Measurements from ENCODE around the gene CPPED1. TPM values are rescaled to one million over a fixed set of nuclear protein-coding genes. Genes with fewer than 3 reads are reported as not detected.

Gene CPPED1
- total RNA-seq, 1 donor from 2014 or later = 15.0 TPM

- TF ChIP-seq, protein P1, sequence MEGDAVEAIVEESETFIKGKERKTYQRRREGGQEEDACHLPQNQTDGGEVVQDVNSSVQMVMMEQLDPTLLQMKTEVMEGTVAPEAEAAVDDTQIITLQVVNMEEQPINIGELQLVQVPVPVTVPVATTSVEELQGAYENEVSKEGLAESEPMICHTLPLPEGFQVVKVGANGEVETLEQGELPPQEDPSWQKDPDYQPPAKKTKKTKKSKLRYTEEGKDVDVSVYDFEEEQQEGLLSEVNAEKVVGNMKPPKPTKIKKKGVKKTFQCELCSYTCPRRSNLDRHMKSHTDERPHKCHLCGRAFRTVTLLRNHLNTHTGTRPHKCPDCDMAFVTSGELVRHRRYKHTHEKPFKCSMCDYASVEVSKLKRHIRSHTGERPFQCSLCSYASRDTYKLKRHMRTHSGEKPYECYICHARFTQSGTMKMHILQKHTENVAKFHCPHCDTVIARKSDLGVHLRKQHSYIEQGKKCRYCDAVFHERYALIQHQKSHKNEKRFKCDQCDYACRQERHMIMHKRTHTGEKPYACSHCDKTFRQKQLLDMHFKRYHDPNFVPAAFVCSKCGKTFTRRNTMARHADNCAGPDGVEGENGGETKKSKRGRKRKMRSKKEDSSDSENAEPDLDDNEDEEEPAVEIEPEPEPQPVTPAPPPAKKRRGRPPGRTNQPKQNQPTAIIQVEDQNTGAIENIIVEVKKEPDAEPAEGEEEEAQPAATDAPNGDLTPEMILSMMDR (conservative IDR thresholded peaks at IDR 0.05; ENCODE audit: low read depth, low read length) = no peak
- H3K4me3 ChIP-seq (ENCODE audit: low read depth, low read length) = no peak overlapping the region
- no peak for DNase-seq (ENCODE audit: low read depth)
Observed at GRCh38 chr16:12749076-12749475, 54.6 kb downstream of the CPPED1 start.

DNA sequence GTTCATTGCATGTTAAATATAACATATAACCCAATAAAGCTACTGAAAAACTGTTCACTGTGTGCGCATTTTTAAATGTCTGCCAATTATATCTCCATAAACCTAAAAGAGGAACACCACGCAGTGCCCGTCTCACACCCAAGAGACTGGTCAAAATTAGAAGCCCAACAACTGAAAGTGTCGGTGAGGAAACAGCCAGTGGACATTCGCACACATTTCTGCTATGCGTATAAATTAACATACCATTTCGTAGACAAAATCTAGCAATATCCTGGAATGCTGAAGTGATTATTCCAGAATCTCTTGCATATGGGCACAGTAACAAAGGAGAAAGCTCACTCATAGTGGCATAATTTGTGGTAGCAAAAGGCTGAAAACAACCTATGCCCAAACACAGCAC is 55.9 kb downstream of the CPPED1 start:
- TF ChIP-seq, protein P1 (conservative IDR thresholded peaks at IDR 0.05; ENCODE audit: low read depth, low read length) = no peak
- H3K4me3 ChIP-seq (ENCODE audit: low read depth, low read length) = no peak overlapping the region

DNA sequence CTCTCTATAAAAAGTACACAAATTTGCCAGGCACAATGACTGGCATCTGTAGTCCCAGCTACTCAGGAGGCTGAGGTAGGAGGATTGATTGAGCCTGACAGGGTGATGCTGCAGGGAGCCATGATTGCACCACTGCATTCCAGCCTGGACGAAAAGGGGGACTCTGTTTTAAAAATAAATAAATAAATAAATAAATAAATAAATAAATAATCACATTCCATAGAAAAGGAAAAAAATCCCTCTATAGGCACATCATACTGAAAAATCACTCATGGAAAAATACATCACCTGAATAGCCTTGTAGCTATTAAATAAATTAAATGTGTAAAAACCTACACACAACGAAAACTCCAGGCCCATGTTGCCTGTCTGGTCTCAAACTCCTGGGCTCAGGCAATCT is 56.4 kb downstream of the CPPED1 start:
- TF ChIP-seq, protein P1 (conservative IDR thresholded peaks at IDR 0.05; ENCODE audit: low read depth, low read length) = no peak
- H3K4me3 ChIP-seq (ENCODE audit: low read depth, low read length) = no peak overlapping the region
- DNase-seq (ENCODE audit: low read depth) = no peak

More for the DNA sequence above, 55.9 kb downstream of the CPPED1 start:
- no peak for DNase-seq (ENCODE audit: low read depth)

DNA sequence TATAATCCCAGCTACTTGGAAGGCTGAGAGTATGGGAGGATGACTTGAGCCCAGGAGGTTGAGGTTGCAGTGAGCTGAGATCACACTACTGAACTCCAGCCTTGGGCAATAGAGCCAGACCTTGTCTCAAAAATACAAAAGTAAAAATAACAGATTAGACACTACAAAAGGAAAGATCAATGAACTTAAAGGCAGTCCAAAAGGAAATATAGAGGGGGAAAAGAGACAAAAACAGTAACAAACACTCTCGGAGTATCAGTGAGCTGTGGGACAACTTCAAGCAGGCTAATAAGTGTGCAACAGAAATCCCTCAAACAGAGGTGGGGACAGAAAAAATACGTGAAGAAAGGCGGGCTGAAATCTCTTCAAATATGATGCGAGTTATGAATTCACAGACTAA is 58.8 kb downstream of the CPPED1 start:
- TF ChIP-seq, protein P1 (conservative IDR thresholded peaks at IDR 0.05; ENCODE audit: low read depth, low read length) = no peak
- no peak for DNase-seq (ENCODE audit: low read depth)
- H3K4me3 ChIP-seq (ENCODE audit: low read depth, low read length) = no peak overlapping the region

DNA sequence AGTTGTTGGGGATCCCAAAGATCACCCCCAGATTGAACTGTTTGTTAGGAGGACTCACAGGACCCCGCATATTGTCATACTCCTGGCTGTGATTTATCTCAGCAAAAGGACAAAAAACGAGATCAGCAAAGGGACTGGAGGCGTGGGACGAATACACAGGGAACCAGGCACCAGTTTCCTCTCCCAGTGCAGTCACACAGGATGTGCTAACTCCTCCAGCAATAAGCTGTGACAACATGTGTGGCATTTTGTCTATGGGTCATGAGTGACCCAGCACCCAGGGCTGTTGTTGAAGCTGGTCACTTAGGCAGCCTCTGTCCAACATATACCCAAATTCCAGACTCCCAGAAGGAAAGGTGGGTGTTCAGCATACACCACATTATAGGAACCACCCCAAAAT is 60.9 kb downstream of the CPPED1 start:
- TF ChIP-seq, protein P1 (conservative IDR thresholded peaks at IDR 0.05; ENCODE audit: low read depth, low read length) = no peak
- no peak for DNase-seq (ENCODE audit: low read depth)
- no peak overlapping the region for H3K4me3 ChIP-seq (ENCODE audit: low read depth, low read length)

DNA sequence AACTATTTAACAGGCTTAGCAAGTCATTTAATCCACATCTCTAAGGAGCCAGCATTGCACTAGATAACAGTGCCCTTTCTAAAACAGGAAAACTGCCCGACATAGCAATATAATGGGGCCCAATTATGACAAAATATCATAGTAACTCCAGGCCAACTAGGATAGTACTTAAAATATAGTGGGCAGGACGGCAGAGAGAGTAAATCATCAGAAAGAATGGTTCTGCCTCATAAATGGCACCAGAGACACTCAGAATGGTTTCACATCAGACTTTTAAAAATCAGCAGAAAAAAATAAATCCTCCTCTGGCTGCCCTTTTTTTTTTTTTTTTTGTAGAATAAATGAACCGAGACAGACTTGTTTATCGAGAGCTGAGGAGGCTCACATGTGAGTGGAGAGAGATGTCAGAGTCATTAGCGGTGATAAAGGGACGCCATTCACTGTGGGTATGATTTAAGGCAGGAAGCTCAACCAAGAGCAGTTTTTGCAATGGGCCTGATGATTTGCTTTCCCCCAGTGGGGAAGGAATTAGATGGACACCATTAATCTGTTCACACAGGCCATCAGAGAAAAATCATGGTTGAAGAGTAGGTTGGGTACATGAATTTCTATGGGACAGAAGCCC is 62.6 kb downstream of the CPPED1 start:
- TF ChIP-seq, protein P1 (conservative IDR thresholded peaks at IDR 0.05; ENCODE audit: low read depth, low read length) = no peak
- H3K4me3 ChIP-seq (ENCODE audit: low read depth, low read length) = no peak overlapping the region
- DNase-seq (ENCODE audit: low read depth) = no peak

DNA sequence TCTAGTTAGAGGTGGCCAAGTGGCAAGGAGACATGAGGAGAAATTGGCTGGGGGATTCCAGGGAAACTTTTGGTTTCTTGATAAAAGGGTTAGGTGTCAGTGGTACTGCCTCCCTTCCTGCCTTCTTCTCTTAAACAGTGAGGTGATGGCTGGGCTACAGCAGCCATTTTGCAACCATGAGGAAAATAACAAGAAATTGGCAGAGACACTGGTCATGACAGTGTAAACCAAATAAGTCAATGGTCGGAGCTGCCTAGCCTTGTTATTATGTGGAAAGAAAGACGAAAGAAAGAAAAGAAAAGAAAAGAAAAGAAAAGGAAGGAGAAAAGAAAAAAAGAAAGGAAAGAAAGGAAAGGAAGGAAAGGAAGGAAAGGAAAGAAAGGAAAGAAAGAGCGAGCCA is 63.9 kb downstream of the CPPED1 start:
- H3K4me3 ChIP-seq (ENCODE audit: low read depth, low read length) = no peak overlapping the region
- TF ChIP-seq, protein P1 (conservative IDR thresholded peaks at IDR 0.05; ENCODE audit: low read depth, low read length) = no peak
- DNase-seq (ENCODE audit: low read depth) = no peak
